Panc1 (cell line): ENCODE data around the gene DLG2. TPM values are rescaled to one million over a fixed set of nuclear protein-coding genes. Genes with fewer than 3 reads are reported as not detected.

Source experiments
- ATAC-seq: fragments of 200-7000 bp; cut with Tn5 transposase; 2 replicates; pipeline ENCODE4 v1.9.1; 2020; ENCODE audit warnings: mild to moderate bottlenecking, moderate library complexity
- BruUV-seq: library from RNA; stranded (reverse); fragments of 400-500 nt; replicated peaks from 2 replicates; lab custom pipeline; 2021; lab: Mats Ljungman, UMichigan
- CTCF ChIA-PET: fragments of 300-600 bp; sonication (Branson Sonifier 250); formaldehyde crosslinking; loops from one replicate; lab custom pipeline; 2022; ENCODE audit warnings: antibody characterized with exemption; lab: Charles Lee
- POLR2A ChIA-PET: fragments of 300-600 bp; sonication (Branson Sonifier 250); formaldehyde crosslinking; loops from one replicate; lab custom pipeline; 2022; ENCODE audit warnings: antibody characterized with exemption; lab: Charles Lee
- DNase-seq: peaks from one replicate; pipeline ENCODE4 v3.0.0-alpha.2; 2010; ENCODE audit warnings: low read depth, low spot score
- H3K27ac ChIP-seq: 2 replicates; pipeline ENCODE4 v1.5.1; 2011; ENCODE audit warnings: mild to moderate bottlenecking, low read length, inconsistent platforms
- H3K27me3 ChIP-seq: fragments of 200-500 bp; sonication (Bioruptor generic); 2 replicates; pipeline ENCODE4 v1.6.0; 2014; ENCODE audit warnings: low read length, inconsistent platforms; ENCODE audit not compliant: control insufficient read depth, insufficient read depth
- H3K36me3 ChIP-seq: fragments of 200-500 bp; sonication (Bioruptor generic); 2 replicates; pipeline ENCODE4 v1.5.1; 2014; ENCODE audit warnings: inconsistent platforms, mild to moderate bottlenecking, low read length, moderate library complexity; ENCODE audit not compliant: control insufficient read depth, insufficient read depth
- H3K4me1 ChIP-seq: 2 replicates; pipeline ENCODE4 v1.5.1; 2011; ENCODE audit warnings: inconsistent platforms, mild to moderate bottlenecking, low read length, moderate library complexity; ENCODE audit not compliant: control insufficient read depth, insufficient read depth
- H3K4me3 ChIP-seq, 2 experiments: 2 replicates each; pipeline ENCODE4 v1.5.1; 2011 to 2012; ENCODE audit warnings: low read depth in 2 of 2, low read length in 2 of 2, mild to moderate bottlenecking in 2 of 2, inconsistent platforms in 1 of 2, moderate library complexity in 1 of 2
- H3K9me3 ChIP-seq: fragments of 200-500 bp; sonication (Bioruptor generic); 2 replicates; pipeline ENCODE4 v1.5.1; 2014; ENCODE audit warnings: low read depth, mild to moderate bottlenecking, inconsistent platforms, low read length, moderate library complexity; ENCODE audit not compliant: control insufficient read depth, insufficient read depth
- POLR2AphosphoS5 ChIP-seq: IDR thresholded peaks from 2 replicates; pipeline ENCODE4 v1.6.1; 2012; ENCODE audit warnings: mild to moderate bottlenecking, low read depth, low read length, moderate library complexity
- SIN3A ChIP-seq: IDR thresholded peaks from 2 replicates; pipeline ENCODE4 v1.6.1; 2012; ENCODE audit warnings: low read depth, mild to moderate bottlenecking, low read length, moderate library complexity, borderline replicate concordance; ENCODE audit not compliant: insufficient read depth
- TCF7L2 ChIP-seq: IDR thresholded peaks from 2 replicates; pipeline ENCODE4 v1.6.1; 2011; ENCODE audit warnings: mild to moderate bottlenecking, low read depth, low read length, inconsistent platforms
- in situ Hi-C: cut with HindIII; loops from 2 replicates; pipeline ENCODE4 v1.10.0; 2016; ENCODE audit warnings: low sequenced_read_pairs, low pct_unique_long_range_greater_than_20kb
- intact Hi-C: fragments of 100-400 bp; cut with micrococcal nuclease; formaldehyde crosslinking; loops from one replicate; pipeline ENCODE4 v1.10.0; 2022; ENCODE audit not compliant: unreplicated experiment
- total RNA-seq: library from RNA; stranded (reverse); gene quantifications from one replicate; pipeline ENCODE4 v1.2.1, GENCODE V29; 2021; ENCODE audit not compliant: unreplicated experiment
- TF ChIP-seq, protein P1 (sequence below), 2 experiments: IDR thresholded peaks; 2 replicates each; pipeline ENCODE4 v1.6.1; 2011 to 2012; ENCODE audit warnings: low read depth in 2 of 2, control low read depth in 1 of 2, low read length in 1 of 2, mild to moderate bottlenecking in 1 of 2, moderate library complexity in 1 of 2; ENCODE audit not compliant: insufficient read depth in 1 of 2
- TF ChIP-seq, protein P2 (sequence below): fragments of 450-650 bp; IDR thresholded peaks from 2 replicates; pipeline ENCODE4 v1.5.1; 2017; ENCODE audit warnings: mild to moderate bottlenecking

Gene DLG2
- total RNA-seq, 1 experiment from 2014 or later, result 4.2 TPM

DNA sequence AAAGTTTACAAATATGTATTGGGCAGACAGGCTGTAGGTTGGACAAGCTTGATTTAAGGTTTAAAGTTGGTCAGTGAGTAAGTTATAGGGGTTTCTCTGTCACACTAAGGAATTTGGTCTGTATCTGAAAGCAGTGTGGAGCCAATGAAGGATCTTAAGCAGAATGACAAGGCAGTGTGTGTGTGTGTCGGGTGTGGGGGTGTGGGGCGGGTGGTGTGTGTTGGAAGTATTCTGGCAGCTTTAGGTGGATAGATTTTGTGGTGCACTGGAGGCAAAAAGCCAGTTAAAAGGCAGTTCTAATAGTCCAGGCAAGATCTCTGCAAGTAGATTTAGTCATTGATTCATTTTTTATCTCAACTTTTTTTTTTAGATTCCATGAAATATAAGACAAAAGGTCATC, 1334.2 kb downstream of the DLG2 start:
- TF ChIP-seq, protein P1, sequence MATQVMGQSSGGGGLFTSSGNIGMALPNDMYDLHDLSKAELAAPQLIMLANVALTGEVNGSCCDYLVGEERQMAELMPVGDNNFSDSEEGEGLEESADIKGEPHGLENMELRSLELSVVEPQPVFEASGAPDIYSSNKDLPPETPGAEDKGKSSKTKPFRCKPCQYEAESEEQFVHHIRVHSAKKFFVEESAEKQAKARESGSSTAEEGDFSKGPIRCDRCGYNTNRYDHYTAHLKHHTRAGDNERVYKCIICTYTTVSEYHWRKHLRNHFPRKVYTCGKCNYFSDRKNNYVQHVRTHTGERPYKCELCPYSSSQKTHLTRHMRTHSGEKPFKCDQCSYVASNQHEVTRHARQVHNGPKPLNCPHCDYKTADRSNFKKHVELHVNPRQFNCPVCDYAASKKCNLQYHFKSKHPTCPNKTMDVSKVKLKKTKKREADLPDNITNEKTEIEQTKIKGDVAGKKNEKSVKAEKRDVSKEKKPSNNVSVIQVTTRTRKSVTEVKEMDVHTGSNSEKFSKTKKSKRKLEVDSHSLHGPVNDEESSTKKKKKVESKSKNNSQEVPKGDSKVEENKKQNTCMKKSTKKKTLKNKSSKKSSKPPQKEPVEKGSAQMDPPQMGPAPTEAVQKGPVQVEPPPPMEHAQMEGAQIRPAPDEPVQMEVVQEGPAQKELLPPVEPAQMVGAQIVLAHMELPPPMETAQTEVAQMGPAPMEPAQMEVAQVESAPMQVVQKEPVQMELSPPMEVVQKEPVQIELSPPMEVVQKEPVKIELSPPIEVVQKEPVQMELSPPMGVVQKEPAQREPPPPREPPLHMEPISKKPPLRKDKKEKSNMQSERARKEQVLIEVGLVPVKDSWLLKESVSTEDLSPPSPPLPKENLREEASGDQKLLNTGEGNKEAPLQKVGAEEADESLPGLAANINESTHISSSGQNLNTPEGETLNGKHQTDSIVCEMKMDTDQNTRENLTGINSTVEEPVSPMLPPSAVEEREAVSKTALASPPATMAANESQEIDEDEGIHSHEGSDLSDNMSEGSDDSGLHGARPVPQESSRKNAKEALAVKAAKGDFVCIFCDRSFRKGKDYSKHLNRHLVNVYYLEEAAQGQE (IDR thresholded peaks at IDR 0.05; ENCODE audit: insufficient read depth in 1 of 2, low read depth in 2 of 2, low read length in 1 of 2), result no peak
- TF ChIP-seq TCF7L2, result no peak
- in situ Hi-C loops, result no loop called here
- ChIA-PET POLR2A (no interaction called here), CTCF (no interaction called here)
- ATAC-seq (no peak), DNase-seq (no peak)
- H3K27ac ChIP-seq, result no peak overlapping the region
- no peak overlapping the region for H3K4me3 ChIP-seq
- H3K36me3 ChIP-seq, result no peaks in the 10 kb centered on the region
- H3K9me3 ChIP-seq, result no peaks in the 10 kb centered on the region
- intact Hi-C loops, result no loop called here
- no peaks in the 10 kb centered on the region for H3K27me3 ChIP-seq
- no peaks in the 10 kb centered on the region for H3K4me1 ChIP-seq
- no TSS peak for BruUV-seq

DNA sequence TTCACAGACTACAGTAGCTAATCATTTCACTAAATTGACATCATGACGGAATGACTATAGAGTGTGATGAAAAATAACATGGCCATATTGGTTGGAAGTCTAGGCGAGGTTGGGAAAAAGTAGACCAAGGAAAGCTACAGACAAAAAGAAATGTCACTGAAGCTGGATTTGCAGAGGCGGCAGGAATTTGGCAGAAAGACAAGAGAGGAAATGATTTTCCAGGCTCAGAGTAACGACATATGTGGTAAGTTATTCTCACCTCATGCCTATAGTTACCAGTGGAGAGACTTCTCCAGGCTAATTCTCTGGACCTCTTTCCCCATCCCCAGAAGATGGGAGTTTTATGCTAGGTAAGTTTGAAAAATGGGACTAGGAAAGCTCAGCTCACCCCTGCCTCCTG, 1335.1 kb downstream of the DLG2 start:
- ChIA-PET POLR2A (no interaction called here), CTCF (interaction anchor here (0.6 kb wide), 1 partner anchor 237 kb away, joined by 3 read pairs; no protein-coding TSS in a partner anchor)
- no peaks in the 10 kb centered on the region for H3K4me1 ChIP-seq
- no peaks in the 10 kb centered on the region for H3K9me3 ChIP-seq
- TF ChIP-seq, protein P1 (IDR thresholded peaks at IDR 0.05; ENCODE audit: insufficient read depth in 1 of 2, low read depth in 2 of 2, low read length in 1 of 2), result no peak
- TF ChIP-seq POLR2AphosphoS5 (no peak), TCF7L2 (no peak), SIN3A (no peak)
- TF ChIP-seq, protein P2, sequence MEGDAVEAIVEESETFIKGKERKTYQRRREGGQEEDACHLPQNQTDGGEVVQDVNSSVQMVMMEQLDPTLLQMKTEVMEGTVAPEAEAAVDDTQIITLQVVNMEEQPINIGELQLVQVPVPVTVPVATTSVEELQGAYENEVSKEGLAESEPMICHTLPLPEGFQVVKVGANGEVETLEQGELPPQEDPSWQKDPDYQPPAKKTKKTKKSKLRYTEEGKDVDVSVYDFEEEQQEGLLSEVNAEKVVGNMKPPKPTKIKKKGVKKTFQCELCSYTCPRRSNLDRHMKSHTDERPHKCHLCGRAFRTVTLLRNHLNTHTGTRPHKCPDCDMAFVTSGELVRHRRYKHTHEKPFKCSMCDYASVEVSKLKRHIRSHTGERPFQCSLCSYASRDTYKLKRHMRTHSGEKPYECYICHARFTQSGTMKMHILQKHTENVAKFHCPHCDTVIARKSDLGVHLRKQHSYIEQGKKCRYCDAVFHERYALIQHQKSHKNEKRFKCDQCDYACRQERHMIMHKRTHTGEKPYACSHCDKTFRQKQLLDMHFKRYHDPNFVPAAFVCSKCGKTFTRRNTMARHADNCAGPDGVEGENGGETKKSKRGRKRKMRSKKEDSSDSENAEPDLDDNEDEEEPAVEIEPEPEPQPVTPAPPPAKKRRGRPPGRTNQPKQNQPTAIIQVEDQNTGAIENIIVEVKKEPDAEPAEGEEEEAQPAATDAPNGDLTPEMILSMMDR, result no peak
- DNase-seq, result no peak
- no peak overlapping the region for H3K27ac ChIP-seq
- no peak overlapping the region for H3K4me3 ChIP-seq
- BruUV-seq, result no TSS peak
- no peaks in the 10 kb centered on the region for H3K27me3 ChIP-seq
- intact Hi-C loops, result no loop called here
- ATAC-seq, result no peak
- in situ Hi-C loops, result no loop called here
- no peaks in the 10 kb centered on the region for H3K36me3 ChIP-seq
